Ovary (tissue), 9 donors: Measurements from ENCODE around the gene VCL. TPM values are rescaled to one million over a fixed set of nuclear protein-coding genes. Genes with fewer than 3 reads are reported as not detected.

ENCODE experiments used
- DNase-seq, 5 donors: peaks; one replicate each; pipeline ENCODE4 v3.0.0-alpha.2; 2019 to 2020
- H3K27ac ChIP-seq, 2 donors: fragments of 200-600 bp; one replicate each; pipeline versions ENCODE4 v1.5.1 to v1.8.0; 2019 to 2022
- H3K27me3 ChIP-seq: fragments of 200-600 bp; one replicate; pipeline ENCODE4 v1.8.0; 2022
- H3K36me3 ChIP-seq: fragments of 200-600 bp; sonication (generic); one replicate; pipeline ENCODE4 v1.5.1; 2019
- H3K4me1 ChIP-seq: one replicate; pipeline ENCODE4 v1.8.1; 2013; ENCODE audit warnings: mild to moderate bottlenecking, moderate library complexity; ENCODE audit not compliant: insufficient read depth
- H3K4me3 ChIP-seq: fragments of 200-600 bp; sonication (generic); one replicate; pipeline ENCODE4 v1.5.1; 2017
- H3K9me3 ChIP-seq, 2 donors: fragments of 200-600 bp in 1 of 2; sonication (generic) in 1 of 2; one replicate each; pipeline versions ENCODE4 v1.5.1 to v1.8.1; 2013 to 2019; ENCODE audit warnings: mild to moderate bottlenecking in 1 of 2, moderate library complexity in 1 of 2
- EP300 ChIP-seq: sonication (generic); formaldehyde crosslinking; IDR thresholded peaks from one replicate; pipeline ENCODE4 v1.6.1; 2017; ENCODE audit warnings: antibody characterized with exemption
- POLR2A ChIP-seq: fragments of 450-650 bp; IDR thresholded peaks from one replicate; pipeline ENCODE4 v1.6.1; 2017; ENCODE audit warnings: antibody characterized with exemption, mild to moderate bottlenecking, moderate library complexity
- WGBS, 3 donors: extraction: QIAGEN DNeasy Blood & Tissue Kit in 1 of 3; methylation state at CpG; one replicate each; pipeline versions ENCODE4 v1.1.5 to v1.1.7; 2013 to 2017; 5-methylcytosine and 5-hydroxymethylcytosine counted together
- intact Hi-C, 4 donors: fragments of 100-400 bp; cut with DNase I; formaldehyde crosslinking; loops; one replicate each; pipeline versions ENCODE4 v1.11.0 to v1.15.1; 2022 to 2023
- polyA plus RNA-seq, 2 donors: library from polyadenylated mRNA; stranded (reverse); fragments of 200-250 nt in 1 of 2; fragments of 350-450 nt in 1 of 2; fragmentation: Illumina TruSeq in 1 of 2; extraction: RNeasy Lipid Tissue Mini Kit (QIAGEN cat#74804) in 1 of 2; gene quantifications; one replicate each; pipeline ENCODE4 v1.2.3, GENCODE V29; 2013 to 2014
- total RNA-seq, 7 donors: library from RNA; depleted of rRNA in 2 of 7; stranded (reverse); fragments of >200 nt in 2 of 7; fragmentation: NEBNext Ultra II Directional in 3 of 7; extraction: Animal tissue kit (Norgen Biotek cat#: 25700) in 3 of 7; gene quantifications; one replicate each; pipeline versions ENCODE4 v1.1.0 to v1.2.4, GENCODE V29; 2016 to 2023
- TF ChIP-seq, protein P1 (sequence below), 3 donors: fragments of 450-650 bp in 2 of 3; fragments of 200-600 bp in 1 of 3; IDR thresholded peaks; one replicate each; pipeline versions ENCODE4 v1.5.1 to v1.8.0; 2016 to 2022; ENCODE audit warnings: antibody characterized with exemption in 3 of 3, mild to moderate bottlenecking in 1 of 3
- donor health status: DM: no; HTN: no; CAD: no; lungs with moderate emphysema.
- donor health status: DM: no; HTN: no; CAD: no.
- donor health status: Bipolar disorder and iron deficiency.
- donor health status: DM: yes; HTN: yes; CAD: no.
- donor health status: DM: no; HTN: no; CAD: no.
- donor health status: DM: yes; HTN: yes; CAD: no.

Gene VCL
- total and polyA plus RNA-seq, 9 donors = 43.3 to 189 (median 114) TPM

GRCh38 chr10:74150990-74151878, 153.3 kb downstream of the VCL start, which contains the start of gene ADK:
ADK (plus strand) TSS chr10:74151221; CDS start chr10:74151279, 58 bp downstream.
- TF ChIP-seq EP300 (no peak), POLR2A (peak; percentile 44)
- TF ChIP-seq, protein P1, sequence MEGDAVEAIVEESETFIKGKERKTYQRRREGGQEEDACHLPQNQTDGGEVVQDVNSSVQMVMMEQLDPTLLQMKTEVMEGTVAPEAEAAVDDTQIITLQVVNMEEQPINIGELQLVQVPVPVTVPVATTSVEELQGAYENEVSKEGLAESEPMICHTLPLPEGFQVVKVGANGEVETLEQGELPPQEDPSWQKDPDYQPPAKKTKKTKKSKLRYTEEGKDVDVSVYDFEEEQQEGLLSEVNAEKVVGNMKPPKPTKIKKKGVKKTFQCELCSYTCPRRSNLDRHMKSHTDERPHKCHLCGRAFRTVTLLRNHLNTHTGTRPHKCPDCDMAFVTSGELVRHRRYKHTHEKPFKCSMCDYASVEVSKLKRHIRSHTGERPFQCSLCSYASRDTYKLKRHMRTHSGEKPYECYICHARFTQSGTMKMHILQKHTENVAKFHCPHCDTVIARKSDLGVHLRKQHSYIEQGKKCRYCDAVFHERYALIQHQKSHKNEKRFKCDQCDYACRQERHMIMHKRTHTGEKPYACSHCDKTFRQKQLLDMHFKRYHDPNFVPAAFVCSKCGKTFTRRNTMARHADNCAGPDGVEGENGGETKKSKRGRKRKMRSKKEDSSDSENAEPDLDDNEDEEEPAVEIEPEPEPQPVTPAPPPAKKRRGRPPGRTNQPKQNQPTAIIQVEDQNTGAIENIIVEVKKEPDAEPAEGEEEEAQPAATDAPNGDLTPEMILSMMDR (IDR thresholded peaks at IDR 0.05) = peak in 1 of 3 donors; percentile 59
- Histone ChIP-seq H3K4me1 (peaks cover 2% of the 10 kb centered on the region), H3K36me3 (no peaks in the 10 kb centered on the region), H3K27me3 (no peaks in the 10 kb centered on the region), H3K4me3 (peak within 1 kb of the TSS; percentile 93), H3K27ac (peak within 1 kb of the TSS; percentile 53 to 86), H3K9me3 (no peaks in the 10 kb centered on the region)
- intact Hi-C loops = loop anchor here in 1 of 4 donors (5.0 kb wide), 1 partner anchor 676 kb away; the partner anchor contains the start of gene KAT6B
- DNase-seq = peak; percentile 100
- WGBS, 3 donors = 0 to 1% (median 1%) methylated on average over 56 to 57 of the region's 57 CpGs

- peak overlapping the region in 1 of 2 donors; percentile 86 for H3K27ac ChIP-seq
- H3K36me3 ChIP-seq = no peaks in the 10 kb centered on the region
- H3K27me3 ChIP-seq = no peaks in the 10 kb centered on the region
- no peak for TF ChIP-seq POLR2A
- TF ChIP-seq, protein P1 (IDR thresholded peaks at IDR 0.05) = no peak
- TF ChIP-seq EP300 = no peak
- no peaks in the 10 kb centered on the region for H3K9me3 ChIP-seq
- peak overlapping the region; percentile 93 for H3K4me3 ChIP-seq
- intact Hi-C loops = loop anchor here in 1 of 4 donors (5.0 kb wide), 1 partner anchor 675 kb away; the partner anchor contains the start of gene KAT6B
- H3K4me1 ChIP-seq = peaks cover 2% of the 10 kb centered on the region
- DNase-seq = no peak
- WGBS, 3 donors = 29 to 32% (median 29%) methylated on average over 5 of the region's 5 CpGs
Measured at GRCh38 chr10:74151879-74152722, 154.2 kb downstream of the VCL start.

DNA sequence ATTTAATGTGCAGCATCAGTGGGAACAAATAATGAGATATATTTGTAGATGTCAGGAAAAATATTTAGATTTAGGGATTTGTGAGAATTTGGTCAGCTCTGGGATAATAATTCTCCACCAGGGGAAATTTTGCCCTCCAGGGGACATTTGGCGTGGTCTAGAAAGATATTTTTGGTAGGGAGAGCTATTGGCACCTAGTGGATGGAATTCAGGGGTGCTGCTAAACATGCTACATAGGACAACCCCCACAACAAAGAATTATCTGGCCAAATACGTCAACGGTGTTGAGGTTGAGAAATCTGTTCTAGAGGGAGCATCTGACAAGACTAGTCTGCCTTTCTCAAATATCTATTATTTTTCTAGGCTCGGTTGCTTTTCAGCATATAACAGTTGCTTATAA, 155.2 kb downstream of the VCL start:
- TF ChIP-seq POLR2A = no peak
- TF ChIP-seq EP300 = no peak
- TF ChIP-seq, protein P1 (IDR thresholded peaks at IDR 0.05) = no peak
- WGBS, 3 donors = 43 to 49% (median 47%) methylated on average over 4 of the region's 4 CpGs
- no peaks in the 10 kb centered on the region for H3K36me3 ChIP-seq
- peaks cover 2% of the 10 kb centered on the region for H3K4me1 ChIP-seq
- DNase-seq = no peak
- no peak overlapping the region for H3K27ac ChIP-seq
- H3K27me3 ChIP-seq = no peaks in the 10 kb centered on the region
- intact Hi-C loops = loop anchor here in 1 of 4 donors (5.0 kb wide), 1 partner anchor 674 kb away; the partner anchor contains the start of gene KAT6B
- no peaks in the 10 kb centered on the region for H3K9me3 ChIP-seq
- H3K4me3 ChIP-seq = no peak overlapping the region

GRCh38 chr10:74153676-74154075, 155.8 kb downstream of the VCL start:
- WGBS, 3 donors = 66 to 87% (median 74%) methylated on average over 4 of the region's 4 CpGs
- intact Hi-C loops = loop anchor here in 1 of 4 donors (5.0 kb wide), 1 partner anchor 674 kb away; the partner anchor contains the start of gene KAT6B

More at GRCh38 chr10:74153676-74154075, 155.8 kb downstream of the VCL start:
- no peak overlapping the region for H3K27ac ChIP-seq
- H3K4me3 ChIP-seq = no peak overlapping the region
- peaks cover 2% of the 10 kb centered on the region for H3K4me1 ChIP-seq
- H3K36me3 ChIP-seq = no peaks in the 10 kb centered on the region
- TF ChIP-seq, protein P1 (IDR thresholded peaks at IDR 0.05) = no peak
- no peak for TF ChIP-seq POLR2A
- no peak for TF ChIP-seq EP300
- DNase-seq = no peak
- no peaks in the 10 kb centered on the region for H3K27me3 ChIP-seq
- no peaks in the 10 kb centered on the region for H3K9me3 ChIP-seq
